GM18498 (cell line): ENCODE data around the gene TACR1.
A peak's percentile ranks its signal among the peaks of the same experiment; 100 is the strongest.
"Not testable (repeated sequence)": the region's sequence is repeated elsewhere in the genome, so short reads cannot be mapped to it uniquely, and the experiment has no call there.

ENCODE experiments used
- ATAC-seq: cut with Tn5 transposase; IDR thresholded peaks from one replicate; pipeline ENCODE4 v1.9.1; 2021; ENCODE audit warnings: mild to moderate bottlenecking, moderate library complexity; ENCODE audit not compliant: unreplicated experiment

Gene TACR1

GRCh38 chr2:75094405-75094804 lies 104.9 kb downstream of the TACR1 start:
- no peak for ATAC-seq

DNA sequence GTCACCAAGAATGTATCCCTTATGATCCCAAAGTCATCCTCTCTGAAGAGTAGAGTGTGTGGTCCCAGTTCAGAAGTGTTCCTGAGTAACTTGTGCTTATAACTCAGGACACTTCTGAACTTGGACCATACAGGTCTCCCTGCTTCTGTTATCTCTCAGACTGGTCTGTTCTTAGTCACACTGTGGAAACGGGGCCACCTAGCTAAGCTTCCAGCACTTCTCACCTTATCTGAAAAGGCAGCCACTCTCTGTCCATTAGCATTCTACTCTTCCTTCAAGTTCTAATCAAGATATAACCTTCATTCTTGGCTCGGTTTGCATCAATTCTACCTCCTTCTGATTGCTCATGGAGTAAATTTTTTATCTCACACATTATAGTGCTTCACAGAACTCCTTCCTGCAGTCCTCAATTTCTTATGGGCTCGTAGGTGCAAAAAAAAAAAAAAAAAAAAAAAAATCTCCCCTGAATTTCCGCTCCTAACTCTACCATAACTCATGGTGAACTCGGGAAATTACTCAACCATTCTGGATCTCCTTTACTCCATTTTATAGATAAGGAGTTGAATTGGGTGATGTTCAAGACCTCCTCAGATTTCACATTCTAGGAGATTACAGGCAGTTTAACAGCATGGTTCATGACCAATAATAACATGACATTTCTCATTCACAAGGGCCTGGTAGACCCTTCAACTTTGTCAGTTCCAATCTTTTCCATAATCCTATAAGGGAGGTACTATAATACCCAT lies 108.4 kb downstream of the TACR1 start:
- ATAC-seq, result no peak

GRCh38 chr2:75089471-75089870 lies 109.8 kb downstream of the TACR1 start:
- ATAC-seq, result no peak

DNA sequence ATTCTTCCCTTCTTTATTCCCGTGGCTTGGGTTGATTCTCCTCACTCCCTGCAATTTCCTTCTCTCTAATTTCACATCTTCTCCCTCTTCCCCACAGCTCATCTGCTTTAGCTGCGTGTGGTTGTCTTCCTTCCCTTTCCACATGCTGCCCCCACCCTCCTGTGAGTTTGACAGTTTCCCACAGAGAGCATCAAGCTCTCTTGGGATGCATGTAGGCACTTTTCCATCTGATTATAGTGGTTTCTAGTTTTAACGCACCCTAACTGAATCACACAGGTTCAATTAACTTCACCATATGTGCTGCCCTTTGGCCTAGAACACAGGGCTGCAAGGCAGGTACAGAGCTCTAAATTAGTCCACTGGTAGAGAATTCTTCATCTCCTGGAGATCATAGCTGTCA lies 110.5 kb downstream of the TACR1 start:
- no peak for ATAC-seq

DNA sequence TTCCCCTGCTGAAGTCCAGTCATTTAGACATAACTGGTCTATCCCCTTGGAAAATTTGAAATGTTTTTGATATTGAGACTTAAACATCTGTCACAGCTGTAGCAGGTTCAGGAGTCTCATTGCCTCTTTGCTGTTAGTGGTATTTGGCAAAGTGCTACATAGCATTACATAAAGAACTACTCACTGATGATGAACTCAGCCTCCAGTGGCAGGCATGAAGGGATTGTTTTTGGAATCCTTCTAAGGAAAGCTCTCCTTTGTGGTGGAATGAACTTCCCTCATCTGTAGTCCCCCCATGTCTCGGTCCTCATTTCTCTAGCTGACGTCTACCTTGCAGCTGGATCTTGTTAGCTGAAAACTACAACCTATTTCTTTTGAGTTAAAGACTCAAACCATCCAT lies 111.6 kb downstream of the TACR1 start:
- ATAC-seq, result no peak

DNA sequence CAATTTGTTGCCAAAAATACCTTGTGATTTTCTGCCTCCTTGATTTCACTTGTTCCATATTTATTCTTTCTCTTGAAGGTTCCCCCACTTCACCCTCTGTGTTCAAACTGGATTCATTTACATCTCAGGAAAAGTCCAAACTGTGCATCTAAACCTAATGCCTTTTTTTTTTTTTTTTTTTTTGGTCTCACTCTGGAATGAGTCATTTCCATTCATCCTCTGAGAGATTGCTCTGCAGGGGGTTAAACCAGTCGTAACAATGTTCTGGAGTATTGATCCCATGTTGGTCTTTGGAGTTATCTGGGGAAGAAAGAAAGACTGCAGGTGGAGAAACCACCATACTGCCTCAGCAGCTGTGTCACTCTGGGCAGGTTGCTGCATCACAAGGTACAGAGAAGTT lies 119.7 kb downstream of the TACR1 start:
- ATAC-seq, result no peak

DNA sequence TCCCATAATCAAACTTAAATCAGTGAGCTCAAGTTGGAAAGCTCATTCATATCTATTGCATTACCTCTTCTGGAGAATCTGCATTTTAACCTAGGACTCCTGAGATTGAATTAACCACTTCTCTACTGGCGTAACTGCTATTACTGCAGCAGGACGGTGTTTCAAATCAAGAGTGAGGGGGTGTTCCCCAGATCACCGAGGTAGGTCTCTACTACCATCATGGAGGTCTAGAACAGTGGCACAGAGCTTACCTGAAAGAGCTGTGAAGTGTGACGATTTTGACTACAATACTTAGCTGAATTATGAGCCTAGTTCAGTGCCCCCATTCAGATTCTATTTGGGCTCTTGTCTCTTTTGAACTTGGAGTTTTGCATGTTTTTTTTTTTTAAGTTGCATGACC lies 121.4 kb downstream of the TACR1 start:
- ATAC-seq, result no peak

GRCh38 chr2:75076088-75076487 lies 123.2 kb downstream of the TACR1 start:
- ATAC-seq, result no peak

GRCh38 chr2:75074708-75075107 lies 124.6 kb downstream of the TACR1 start:
- ATAC-seq, result no peak

DNA sequence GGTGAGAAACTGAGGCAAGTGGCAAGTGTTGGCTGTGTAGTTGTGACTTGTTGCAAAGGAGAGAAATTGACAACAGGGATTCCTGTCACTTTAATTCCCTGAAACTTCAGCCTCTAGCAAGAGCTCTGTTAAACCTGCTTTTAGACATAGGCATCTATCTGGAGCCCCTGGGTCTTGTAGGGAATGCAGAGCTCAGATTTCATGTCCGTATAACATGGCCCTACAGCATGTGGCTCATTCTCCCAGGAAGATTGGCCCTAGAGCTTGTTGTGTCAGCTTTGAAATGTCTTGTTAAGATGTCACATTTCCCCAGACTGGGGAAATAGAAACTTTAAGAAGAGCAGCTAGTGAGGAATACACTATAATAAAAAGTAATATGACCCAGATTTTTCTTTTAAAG lies 125.1 kb downstream of the TACR1 start:
- ATAC-seq, result no peak

DNA sequence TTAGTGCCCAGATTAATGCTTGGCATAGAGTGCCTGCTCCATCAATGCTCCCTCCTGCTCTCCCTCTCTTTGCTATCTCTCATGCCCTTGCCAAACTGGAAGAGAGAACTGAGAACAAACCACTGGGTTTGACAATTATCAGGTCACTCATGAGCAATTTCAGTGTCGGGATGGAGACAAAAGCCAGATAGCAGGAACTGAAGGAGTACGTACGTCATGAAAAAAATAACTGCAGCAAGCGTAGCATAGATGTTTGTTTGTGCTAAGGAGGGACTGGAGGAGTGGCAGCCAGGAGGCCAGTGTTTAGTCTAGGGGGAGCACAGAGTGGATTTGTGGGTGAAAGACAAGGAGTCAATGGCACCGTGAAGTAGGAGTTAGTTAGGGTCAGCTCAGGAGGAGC lies 127.6 kb downstream of the TACR1 start:
- no peak for ATAC-seq

GRCh38 chr2:75068546-75068945 lies 130.8 kb downstream of the TACR1 start:
- ATAC-seq, result no peak

GRCh38 chr2:75067506-75067905 lies 131.8 kb downstream of the TACR1 start:
- no peak for ATAC-seq

GRCh38 chr2:75066121-75066902 lies 133.0 kb downstream of the TACR1 start:
- no peak for ATAC-seq

- ATAC-seq, result no peak
Observed at GRCh38 chr2:75065402-75066008, 133.8 kb downstream of the TACR1 start.

DNA sequence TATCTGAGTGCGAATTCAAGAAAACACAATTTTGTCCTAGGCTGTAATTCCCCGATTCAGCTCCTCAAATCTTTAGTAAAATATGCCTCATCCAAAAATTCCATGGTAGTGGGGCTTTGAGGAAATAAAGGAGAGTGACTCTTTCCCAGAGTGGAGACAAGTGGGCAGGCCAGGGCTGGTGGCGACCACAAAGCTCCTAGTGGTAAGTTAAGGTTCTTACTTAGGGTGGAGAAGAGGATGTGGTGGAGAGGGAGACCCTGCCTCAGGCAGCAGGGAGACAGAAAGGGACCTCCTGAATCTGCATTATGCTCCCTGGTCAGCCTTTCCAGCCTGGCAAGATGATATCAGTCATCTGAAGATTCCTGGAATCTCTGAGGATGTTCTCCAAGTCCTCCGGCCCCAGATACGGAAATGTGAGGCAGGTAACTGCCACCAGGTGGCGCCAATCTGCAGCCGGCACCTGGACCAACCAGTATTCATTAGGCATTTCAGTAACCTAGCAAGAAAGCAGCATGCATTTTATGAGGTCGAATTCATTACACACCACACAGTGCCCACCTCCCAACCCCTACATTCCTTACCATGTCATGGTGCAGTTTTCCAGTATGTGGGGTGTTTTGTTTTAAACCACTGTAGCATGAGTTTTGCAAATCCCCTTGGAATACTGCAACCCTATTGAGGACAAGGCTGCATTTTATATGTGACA lies 134.5 kb downstream of the TACR1 start:
- ATAC-seq, result peak; percentile 72

- ATAC-seq, result no peak
Observed at GRCh38 chr2:75063906-75064305, 135.4 kb downstream of the TACR1 start.

DNA sequence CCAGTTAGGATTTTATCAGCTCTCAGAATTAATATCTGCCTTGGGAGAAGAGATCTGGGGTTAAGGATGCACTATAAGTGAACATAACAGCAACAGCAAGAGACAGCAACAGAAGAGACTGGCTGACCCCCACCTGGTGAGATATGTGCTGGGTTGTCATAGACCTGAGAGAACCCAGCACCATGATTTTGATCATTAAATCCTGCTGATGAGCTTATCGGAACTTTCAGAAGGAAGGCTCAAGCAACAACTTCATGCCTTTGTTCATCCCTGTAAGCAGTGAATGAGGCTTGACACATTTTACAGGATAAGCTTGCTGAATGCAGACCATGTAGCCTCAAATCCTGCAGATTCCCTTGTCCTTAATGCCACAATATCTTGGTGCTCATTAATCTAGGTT lies 140.9 kb downstream of the TACR1 start:
- no peak for ATAC-seq

- ATAC-seq, result not testable (repeated sequence)
Observed at GRCh38 chr2:75057150-75057549, 142.2 kb downstream of the TACR1 start.

- ATAC-seq, result peak; percentile 43
Observed at GRCh38 chr2:75055820-75056675, 143.3 kb downstream of the TACR1 start.
